KMS-11 (cell line): ENCODE measurements around the gene CUEDC1.

Experiments
- H2AFZ ChIP-seq: fragments of 200-600 bp; sonication (generic); 2 replicates; pipeline ENCODE4 v1.6.1; 2016; ENCODE audit warnings: antibody characterized with exemption, mixed run types, low read depth
- H3K27ac ChIP-seq: fragments of 200-600 bp; sonication (generic); 2 replicates; pipeline ENCODE4 v1.6.1; 2016; ENCODE audit warnings: mild to moderate bottlenecking, mixed run types
- H3K27me3 ChIP-seq: fragments of 200-600 bp; sonication (generic); 2 replicates; pipeline ENCODE4 v1.6.1; 2017; ENCODE audit warnings: mild to moderate bottlenecking, low read depth, mixed run types, moderate library complexity; ENCODE audit not compliant: insufficient read depth
- H3K36me3 ChIP-seq: fragments of 200-600 bp; sonication (generic); 2 replicates; pipeline ENCODE4 v1.6.1; 2017; ENCODE audit warnings: mild to moderate bottlenecking, mixed run types; ENCODE audit not compliant: insufficient read depth
- H3K4me1 ChIP-seq: fragments of 200-600 bp; sonication (generic); 2 replicates; pipeline ENCODE4 v1.6.1; 2016; ENCODE audit warnings: mild to moderate bottlenecking, low read depth, mixed run types; ENCODE audit not compliant: poor library complexity, severe bottlenecking
- H3K4me2 ChIP-seq: fragments of 200-600 bp; sonication (generic); 2 replicates; pipeline ENCODE4 v1.7.0; 2016; ENCODE audit warnings: mild to moderate bottlenecking, mixed run types
- H3K4me3 ChIP-seq: fragments of 200-600 bp; sonication (generic); IDR thresholded peaks from 2 replicates; pipeline ENCODE4 v1.6.1; 2017; ENCODE audit warnings: low read depth, low read length, mixed read lengths; ENCODE audit not compliant: insufficient read depth
- H3K79me2 ChIP-seq: fragments of 200-600 bp; sonication (generic); 2 replicates; pipeline ENCODE4 v1.6.1; 2016; ENCODE audit warnings: low read depth, mixed run types; ENCODE audit not compliant: insufficient read depth
- H3K9ac ChIP-seq: fragments of 200-600 bp; sonication (generic); 2 replicates; pipeline ENCODE4 v1.6.1; 2016; ENCODE audit warnings: mild to moderate bottlenecking, mixed run types
- H4K20me1 ChIP-seq: fragments of 200-600 bp; sonication (generic); 2 replicates; pipeline ENCODE4 v1.6.1; 2016; ENCODE audit warnings: mild to moderate bottlenecking, mixed run types; ENCODE audit not compliant: insufficient read depth
- TF ChIP-seq, protein P1 (sequence below): fragments of 200-600 bp; sonication (generic); conservative IDR thresholded peaks from 2 replicates; pipeline ENCODE4 v1.6.1; 2017; ENCODE audit warnings: low read depth, mild to moderate bottlenecking, antibody characterized with exemption, low read length, moderate library complexity, mixed read lengths

CUEDC1 gene

DNA sequence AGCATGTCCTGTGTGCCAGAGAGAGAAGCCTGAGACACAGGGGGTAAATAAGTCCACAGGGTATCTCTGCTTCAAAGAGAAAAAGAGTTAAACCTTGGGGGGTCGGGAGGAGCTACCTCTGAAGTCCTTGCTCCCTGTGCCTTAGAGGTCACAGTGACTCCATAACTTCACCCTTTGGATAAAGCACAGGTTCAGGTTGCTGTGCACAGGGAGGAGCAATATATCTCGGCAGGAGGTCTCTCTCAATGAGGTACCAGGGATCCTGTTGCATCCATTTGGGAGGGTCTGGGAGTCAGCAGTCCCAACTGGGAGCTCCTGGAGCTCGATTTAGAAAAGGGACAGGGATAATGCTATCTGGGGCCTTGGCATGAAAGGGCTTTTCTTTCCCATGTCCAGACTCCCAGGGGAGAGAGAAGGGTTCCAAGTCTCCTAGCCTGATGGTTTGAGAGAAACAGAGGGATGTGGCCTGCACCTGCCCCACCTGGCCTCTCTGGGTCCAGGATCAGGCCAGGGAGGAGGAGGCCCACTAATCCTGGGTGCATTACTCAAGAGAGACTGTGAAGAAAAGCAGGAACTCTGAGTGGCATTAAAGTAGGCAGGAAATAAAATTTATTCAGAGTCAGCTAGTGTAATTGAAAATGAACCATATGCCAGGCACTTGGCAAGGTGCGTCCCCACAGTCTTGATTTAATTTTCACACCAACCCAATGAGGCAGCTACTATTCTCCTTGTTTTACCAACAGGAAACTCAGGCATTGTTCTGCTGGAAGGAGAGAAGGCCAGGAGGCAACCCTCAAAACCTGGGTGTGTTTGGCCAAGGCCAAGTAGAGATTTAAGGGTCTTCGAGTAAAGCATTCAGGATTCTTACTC lies 40.7 kb downstream of the CUEDC1 start:
- no peak overlapping the region for H3K9ac ChIP-seq
- no peaks in the 10 kb centered on the region for H3K4me1 ChIP-seq

DNA sequence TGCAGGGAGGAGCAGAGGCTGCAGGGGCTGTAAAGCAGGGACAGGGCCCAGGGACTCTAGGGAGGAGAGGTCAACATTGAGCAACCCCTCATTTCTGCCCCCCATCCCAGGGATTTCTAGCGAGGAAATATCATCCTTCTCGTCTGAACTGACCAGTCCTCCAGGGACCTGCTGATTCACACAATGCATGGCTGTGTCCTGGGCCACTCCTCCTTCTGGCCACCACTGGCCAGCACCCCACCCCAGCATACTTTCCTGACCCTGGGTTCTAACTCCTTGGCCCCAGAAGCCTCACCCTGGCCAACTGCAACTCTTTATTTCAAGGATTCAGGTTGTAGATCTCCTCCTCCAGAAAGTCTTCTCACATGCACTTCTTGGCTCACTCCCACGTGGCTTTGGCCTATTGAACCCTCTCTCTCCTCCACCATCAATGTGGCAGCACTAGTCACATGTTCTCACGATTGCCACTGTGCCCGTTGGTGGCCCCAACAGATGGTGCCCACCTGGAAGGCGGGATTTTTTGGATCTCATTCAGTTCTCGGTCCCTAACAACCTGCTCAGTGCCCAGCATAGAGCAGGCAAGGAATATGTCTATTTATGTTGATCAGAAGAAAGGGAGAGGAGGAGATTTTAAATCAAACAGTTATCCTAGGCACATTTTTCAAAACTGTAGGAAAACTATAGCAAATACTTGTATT lies 41.5 kb downstream of the CUEDC1 start:
- TF ChIP-seq, protein P1, sequence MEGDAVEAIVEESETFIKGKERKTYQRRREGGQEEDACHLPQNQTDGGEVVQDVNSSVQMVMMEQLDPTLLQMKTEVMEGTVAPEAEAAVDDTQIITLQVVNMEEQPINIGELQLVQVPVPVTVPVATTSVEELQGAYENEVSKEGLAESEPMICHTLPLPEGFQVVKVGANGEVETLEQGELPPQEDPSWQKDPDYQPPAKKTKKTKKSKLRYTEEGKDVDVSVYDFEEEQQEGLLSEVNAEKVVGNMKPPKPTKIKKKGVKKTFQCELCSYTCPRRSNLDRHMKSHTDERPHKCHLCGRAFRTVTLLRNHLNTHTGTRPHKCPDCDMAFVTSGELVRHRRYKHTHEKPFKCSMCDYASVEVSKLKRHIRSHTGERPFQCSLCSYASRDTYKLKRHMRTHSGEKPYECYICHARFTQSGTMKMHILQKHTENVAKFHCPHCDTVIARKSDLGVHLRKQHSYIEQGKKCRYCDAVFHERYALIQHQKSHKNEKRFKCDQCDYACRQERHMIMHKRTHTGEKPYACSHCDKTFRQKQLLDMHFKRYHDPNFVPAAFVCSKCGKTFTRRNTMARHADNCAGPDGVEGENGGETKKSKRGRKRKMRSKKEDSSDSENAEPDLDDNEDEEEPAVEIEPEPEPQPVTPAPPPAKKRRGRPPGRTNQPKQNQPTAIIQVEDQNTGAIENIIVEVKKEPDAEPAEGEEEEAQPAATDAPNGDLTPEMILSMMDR: no peak
- H2AFZ ChIP-seq: no peak overlapping the region
- no peak overlapping the region for H3K9ac ChIP-seq
- no peaks in the 10 kb centered on the region for H3K79me2 ChIP-seq
- H3K36me3 ChIP-seq: no peaks in the 10 kb centered on the region
- H3K4me3 ChIP-seq: no peak overlapping the region
- no peak overlapping the region for H3K4me2 ChIP-seq
- H3K27me3 ChIP-seq: no peaks in the 10 kb centered on the region
- no peaks in the 10 kb centered on the region for H4K20me1 ChIP-seq
- H3K27ac ChIP-seq: no peak overlapping the region
- no peaks in the 10 kb centered on the region for H3K4me1 ChIP-seq

More for the DNA sequence above, 40.7 kb downstream of the CUEDC1 start:
- Histone ChIP-seq H3K4me3 (no peak overlapping the region), H3K36me3 (no peaks in the 10 kb centered on the region), H2AFZ (no peak overlapping the region), H3K27me3 (no peaks in the 10 kb centered on the region), H3K79me2 (no peaks in the 10 kb centered on the region), H3K27ac (no peak overlapping the region), H3K4me2 (no peak overlapping the region), H4K20me1 (no peaks in the 10 kb centered on the region)
- TF ChIP-seq, protein P1: no peak

DNA sequence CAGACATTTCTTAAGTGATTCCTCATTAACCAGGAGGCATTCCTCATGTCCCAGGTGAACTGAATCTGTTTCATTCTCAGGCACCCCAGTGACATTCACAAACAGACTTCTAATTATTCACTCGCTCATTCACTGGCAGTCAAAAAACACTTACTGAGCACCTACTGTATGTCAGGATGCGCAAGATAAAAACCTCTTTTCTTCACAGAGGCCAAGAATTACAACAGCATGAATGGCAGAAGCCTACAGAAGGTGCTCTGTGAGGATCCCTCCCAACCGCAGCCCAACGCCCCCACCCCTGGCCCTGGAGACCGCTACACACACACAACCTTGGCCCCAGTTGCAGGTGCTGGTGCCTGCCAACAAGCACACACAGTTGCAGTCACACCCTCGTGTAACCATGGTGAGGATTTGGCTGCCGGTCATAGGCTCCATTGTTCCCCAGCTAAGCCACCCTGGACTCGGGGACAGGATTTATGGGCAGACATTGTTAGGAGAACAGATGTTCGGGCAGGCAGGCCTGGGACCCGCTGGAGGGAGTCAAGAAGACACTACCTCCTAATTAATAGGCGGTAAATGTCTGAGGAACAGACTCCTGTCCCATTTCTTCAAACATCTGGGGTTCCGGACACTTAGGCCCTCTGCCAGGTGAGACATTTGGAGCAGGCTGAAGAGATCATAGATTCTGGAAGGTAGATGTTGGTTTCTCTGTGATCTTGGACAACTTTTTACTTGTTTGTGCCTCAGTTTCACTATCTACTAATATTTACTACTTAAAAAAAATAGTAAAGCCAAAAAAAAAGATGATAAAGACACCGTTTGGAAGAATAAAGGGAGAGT lies 43.2 kb downstream of the CUEDC1 start:
- Histone ChIP-seq H3K9ac (no peak overlapping the region), H3K36me3 (no peaks in the 10 kb centered on the region), H3K4me3 (no peak overlapping the region), H2AFZ (no peak overlapping the region), H4K20me1 (no peaks in the 10 kb centered on the region), H3K79me2 (no peaks in the 10 kb centered on the region), H3K4me1 (no peaks in the 10 kb centered on the region), H3K4me2 (no peak overlapping the region), H3K27me3 (no peaks in the 10 kb centered on the region), H3K27ac (no peak overlapping the region)
- TF ChIP-seq, protein P1: no peak

DNA sequence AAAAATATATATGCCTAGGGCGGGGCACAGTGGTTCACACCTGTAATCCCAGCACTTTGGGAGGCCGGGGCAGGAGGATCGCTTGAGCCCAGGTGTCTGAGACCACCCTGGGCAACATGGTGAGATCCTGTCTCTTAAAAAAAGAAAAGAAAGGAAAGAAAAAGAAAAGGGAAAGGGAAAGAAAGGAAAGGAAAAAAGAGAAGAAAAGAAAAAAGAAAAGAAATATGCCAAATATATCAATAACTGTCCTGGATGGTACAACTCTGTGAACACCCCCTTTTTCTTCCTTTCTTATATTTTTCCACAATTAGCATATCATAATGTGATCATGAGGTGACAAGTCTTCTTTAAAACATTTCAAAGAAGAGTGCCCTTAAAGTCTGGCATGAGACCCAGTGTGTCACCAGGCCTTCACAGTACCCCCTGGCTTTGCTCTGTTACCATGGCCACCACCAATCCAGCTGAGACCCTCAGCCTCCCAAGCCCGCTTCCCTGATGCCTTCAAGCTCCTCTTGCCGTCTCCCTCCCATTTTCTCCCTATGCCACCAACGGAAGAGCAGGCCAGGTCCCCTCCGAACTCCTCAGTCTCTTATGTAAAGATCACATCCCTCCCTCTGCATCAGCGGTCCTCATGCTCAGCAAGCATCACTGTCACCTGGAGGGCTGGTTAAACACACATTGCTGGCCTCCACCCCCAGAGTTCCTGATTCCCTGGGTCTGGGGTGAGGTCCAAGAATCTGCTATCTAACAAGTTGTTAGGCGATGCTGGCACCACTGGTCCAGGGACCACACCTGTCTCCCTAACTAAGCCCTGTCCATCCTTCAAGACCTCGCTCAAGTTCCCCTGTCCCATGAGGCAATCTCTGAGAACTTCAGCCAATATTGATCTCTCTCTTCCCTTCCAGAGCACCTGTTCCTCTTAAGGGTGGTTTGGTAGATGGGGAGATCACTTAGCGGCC lies 44.5 kb downstream of the CUEDC1 start:
- H2AFZ ChIP-seq: no peak overlapping the region
- H3K4me3 ChIP-seq: no peak overlapping the region
- H3K79me2 ChIP-seq: no peaks in the 10 kb centered on the region
- H3K27me3 ChIP-seq: no peaks in the 10 kb centered on the region
- H3K4me2 ChIP-seq: no peak overlapping the region
- peaks cover 5% of the 10 kb centered on the region for H3K4me1 ChIP-seq
- H3K36me3 ChIP-seq: no peaks in the 10 kb centered on the region
- no peaks in the 10 kb centered on the region for H4K20me1 ChIP-seq
- no peak overlapping the region for H3K27ac ChIP-seq
- TF ChIP-seq, protein P1: no peak
- H3K9ac ChIP-seq: no peak overlapping the region
